ENCODE measurements around the gene ST8SIA2.

The ST8SIA2 gene

GRCh38 chr15:92502930-92503857 is 109.5 kb downstream of the ST8SIA2 start:
- Mint-ChIP-seq H3K4me1 (ENCODE audit: low read depth) (no peaks in the 10 kb centered on the region), H3K36me3 (ENCODE audit: low read depth) (no peaks in the 10 kb centered on the region), H3K4me3 (no peak overlapping the region), H3K27ac (no peak overlapping the region), H3K27me3 (no peaks in the 10 kb centered on the region), H3K9me3 (peaks cover 12% of the 10 kb centered on the region)
- intact Hi-C loops (cut with micrococcal nuclease): no loop called here

GRCh38 chr15:92503889-92504288 is 110.2 kb downstream of the ST8SIA2 start:
- Mint-ChIP-seq H3K27me3 (no peaks in the 10 kb centered on the region), H3K9me3 (peaks cover 12% of the 10 kb centered on the region), H3K4me3 (no peak overlapping the region), H3K4me1 (ENCODE audit: low read depth) (no peaks in the 10 kb centered on the region), H3K27ac (no peak overlapping the region), H3K36me3 (ENCODE audit: low read depth) (no peaks in the 10 kb centered on the region)
- intact Hi-C loops (cut with micrococcal nuclease): no loop called here

GRCh38 chr15:92505611-92506010 is 111.9 kb downstream of the ST8SIA2 start:
- H3K4me1 Mint-ChIP-seq (ENCODE audit: low read depth): no peaks in the 10 kb centered on the region
- H3K4me3 Mint-ChIP-seq: no peak overlapping the region
- H3K27me3 Mint-ChIP-seq: no peaks in the 10 kb centered on the region
- H3K27ac Mint-ChIP-seq: no peak overlapping the region
- peaks cover 12% of the 10 kb centered on the region for H3K9me3 Mint-ChIP-seq
- intact Hi-C loops (cut with micrococcal nuclease): no loop called here
- H3K36me3 Mint-ChIP-seq (ENCODE audit: low read depth): no peaks in the 10 kb centered on the region

- Mint-ChIP-seq H3K27ac (no peak overlapping the region), H3K9me3 (peaks cover 12% of the 10 kb centered on the region), H3K27me3 (no peaks in the 10 kb centered on the region), H3K36me3 (ENCODE audit: low read depth) (no peaks in the 10 kb centered on the region), H3K4me1 (ENCODE audit: low read depth) (no peaks in the 10 kb centered on the region), H3K4me3 (no peak overlapping the region)
- intact Hi-C loops (cut with micrococcal nuclease): no loop called here
Measured at GRCh38 chr15:92506506-92506905, 112.8 kb downstream of the ST8SIA2 start.

GRCh38 chr15:92510163-92510882 is 116.6 kb downstream of the ST8SIA2 start:
- Mint-ChIP-seq H3K9me3 (peaks cover 12% of the 10 kb centered on the region), H3K36me3 (ENCODE audit: low read depth) (no peaks in the 10 kb centered on the region), H3K27me3 (no peaks in the 10 kb centered on the region), H3K27ac (no peak overlapping the region), H3K4me1 (ENCODE audit: low read depth) (no peaks in the 10 kb centered on the region), H3K4me3 (no peak overlapping the region)
- intact Hi-C loops (cut with micrococcal nuclease): no loop called here
